Cardiac fibroblast (primary cell): ENCODE data around the gene TAF8.

ENCODE experiments used
- DNase-seq, 2 donors: peaks; one replicate each; pipeline versions ENCODE4 v3.0.0 to v3.0.0-alpha.2; 2010; ENCODE audit warnings: low read depth in 2 of 2
- H3K4me3 ChIP-seq, 2 donors: replicated peaks in 1 of 2; 1 replicate in 1 of 2; 2 replicates in 1 of 2; pipeline ENCODE4 v1.5.1; 2011; ENCODE audit warnings: low read depth in 2 of 2, low read length in 2 of 2, mild to moderate bottlenecking in 2 of 2, moderate library complexity in 1 of 2
- CTCF ChIP-seq: IDR thresholded peaks from one replicate; pipeline ENCODE4 v1.5.1; 2011; ENCODE audit warnings: low read depth, mild to moderate bottlenecking, low read length, inconsistent platforms

The TAF8 gene

GRCh38 chr6:42022755-42023384 is 27.5 kb upstream of the TAF8 start:
- TF ChIP-seq CTCF, result no peak
- no peak overlapping the region for H3K4me3 ChIP-seq
- no peak for DNase-seq

- no peak for TF ChIP-seq CTCF
- no peak for DNase-seq
- no peak overlapping the region for H3K4me3 ChIP-seq
Observed at GRCh38 chr6:42025066-42025844, 25.1 kb upstream of the TAF8 start.

- no peak overlapping the region for H3K4me3 ChIP-seq
- DNase-seq, result no peak
- no peak for TF ChIP-seq CTCF
Observed at GRCh38 chr6:42025845-42026243, 24.5 kb upstream of the TAF8 start.

- no peak for TF ChIP-seq CTCF
- no peak overlapping the region for H3K4me3 ChIP-seq
- DNase-seq, result no peak
Observed at GRCh38 chr6:42026540-42026939, 23.8 kb upstream of the TAF8 start.

- H3K4me3 ChIP-seq, result no peak overlapping the region
- no peak for TF ChIP-seq CTCF
- peak; percentile 85 to 90 for DNase-seq
Observed at GRCh38 chr6:42028234-42029061, 21.9 kb upstream of the TAF8 start.

GRCh38 chr6:42029062-42029685 is 21.1 kb upstream of the TAF8 start:
- H3K4me3 ChIP-seq, result no peak overlapping the region

More at GRCh38 chr6:42029062-42029685, 21.1 kb upstream of the TAF8 start:
- no peak for TF ChIP-seq CTCF
- no peak for DNase-seq
